ENCODE data around the gene CNTN5. TPM values are rescaled to one million over a fixed set of nuclear protein-coding genes. Genes with fewer than 3 reads are reported as not detected.
"Not testable (repeated sequence)": the region's sequence is repeated elsewhere in the genome, so short reads cannot be mapped to it uniquely, and the experiment has no call there.

The CNTN5 gene
- total RNA-seq, 1 experiment from 2014 or later, result not detected

GRCh38 chr11:100257238-100257803 is 1236.6 kb downstream of the CNTN5 start:
- not testable (repeated sequence) for H3T11ph ChIP-seq (ENCODE audit: low read length); H2AK5ac ChIP-seq (ENCODE audit: insufficient read length, low read length); H3K79me2 ChIP-seq (ENCODE audit: insufficient read depth, low read length); H2BK15ac ChIP-seq (ENCODE audit: low read depth, low read length); H3K4me3 Mint-ChIP-seq; H3K9me3 ChIP-seq (ENCODE audit: control insufficient read depth, low read depth, low read length); H2BK12ac ChIP-seq (ENCODE audit: insufficient read length, low read depth, low read length); H2BK5ac ChIP-seq (ENCODE audit: insufficient read length, low read length); H3K14ac ChIP-seq (ENCODE audit: insufficient read depth, low read length); H3K9ac ChIP-seq (ENCODE audit: extremely low read depth, insufficient read length, low read length); H3K27me3 ChIP-seq (ENCODE audit: insufficient read depth, low read length); H3K18ac ChIP-seq (ENCODE audit: insufficient read length, low read depth, low read length); H4K91ac ChIP-seq (ENCODE audit: insufficient read length, low read depth, low read length); H3K27ac Mint-ChIP-seq; H4K8ac ChIP-seq (replicated peaks; ENCODE audit: insufficient read length, low read depth, low read length); H3K23ac ChIP-seq (ENCODE audit: insufficient read length, low read depth, low read length); H4K5ac ChIP-seq (ENCODE audit: insufficient read length, low read depth, low read length); H3K4me1 Mint-ChIP-seq; H3K4me1 ChIP-seq (ENCODE audit: insufficient read depth, low read length); H3K4ac ChIP-seq (ENCODE audit: low read depth, low read length); H3K27ac ChIP-seq (ENCODE audit: insufficient read length, low read depth, low read length); H3K56ac ChIP-seq (ENCODE audit: insufficient read length, low read depth, low read length); DNase-seq; H3K27me3 Mint-ChIP-seq (ENCODE audit: low read depth); H3K23me2 ChIP-seq (ENCODE audit: insufficient read length, low read depth, low read length, poor library complexity, severe bottlenecking); H4K20me1 ChIP-seq (ENCODE audit: control insufficient read depth, insufficient read depth, insufficient read length); H2BK20ac ChIP-seq (ENCODE audit: low read depth, low read length, poor library complexity, severe bottlenecking); H2BK120ac ChIP-seq (ENCODE audit: low read depth, low read length, poor library complexity, severe bottlenecking); H3K4me2 ChIP-seq (ENCODE audit: insufficient read depth, insufficient read length, low read length); H3K36me3 Mint-ChIP-seq (ENCODE audit: insufficient read depth in 1 of 3, low read depth in 3 of 3); H2AFZ ChIP-seq (ENCODE audit: low read length); H3K79me1 ChIP-seq (ENCODE audit: insufficient read depth, low read depth, low read length, poor library complexity, severe bottlenecking)
- peak; percentile 42; the same call in 2 of the 3 replicates for TF ChIP-seq CTCF (conservative IDR thresholded peaks at IDR 0.05)
- H3K9me3 Mint-ChIP-seq, result peaks cover 10 to 12% of the 10 kb centered on the region in 2 experiments; a peak in 4 of 5 replicates
- WGBS (ENCODE audit: extremely low coverage, insufficient read length, low lambda C conversion rate), result no CpG with 5 or more reads among the region's 6 CpGs
